Measurements from ENCODE around the gene SGPP1.

DNA sequence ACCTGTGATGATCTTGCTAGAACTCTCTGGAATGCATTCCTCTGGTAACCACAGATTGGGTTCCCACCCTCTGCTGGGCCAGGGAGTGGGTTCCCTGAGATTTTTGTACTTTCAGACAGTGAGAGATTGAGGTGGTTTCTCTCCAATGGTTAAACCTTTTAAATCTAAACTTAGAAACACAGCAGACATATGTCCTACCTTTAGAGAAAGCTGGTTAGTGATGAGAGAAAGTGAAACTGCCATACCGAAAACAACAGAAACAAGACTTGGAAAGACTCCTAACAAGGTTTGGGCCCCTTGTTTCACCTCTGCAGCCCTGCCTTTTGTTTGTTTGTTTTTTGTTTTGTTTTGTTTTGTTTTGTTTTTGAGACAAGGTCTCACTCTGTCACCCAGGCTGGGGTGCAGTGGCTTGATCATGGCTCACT is 9.7 kb upstream of the SGPP1 start:
- TF ChIP-seq POLR2A (IDR thresholded peaks at IDR 0.05) = no peak
- TF ChIP-seq, protein P1, sequence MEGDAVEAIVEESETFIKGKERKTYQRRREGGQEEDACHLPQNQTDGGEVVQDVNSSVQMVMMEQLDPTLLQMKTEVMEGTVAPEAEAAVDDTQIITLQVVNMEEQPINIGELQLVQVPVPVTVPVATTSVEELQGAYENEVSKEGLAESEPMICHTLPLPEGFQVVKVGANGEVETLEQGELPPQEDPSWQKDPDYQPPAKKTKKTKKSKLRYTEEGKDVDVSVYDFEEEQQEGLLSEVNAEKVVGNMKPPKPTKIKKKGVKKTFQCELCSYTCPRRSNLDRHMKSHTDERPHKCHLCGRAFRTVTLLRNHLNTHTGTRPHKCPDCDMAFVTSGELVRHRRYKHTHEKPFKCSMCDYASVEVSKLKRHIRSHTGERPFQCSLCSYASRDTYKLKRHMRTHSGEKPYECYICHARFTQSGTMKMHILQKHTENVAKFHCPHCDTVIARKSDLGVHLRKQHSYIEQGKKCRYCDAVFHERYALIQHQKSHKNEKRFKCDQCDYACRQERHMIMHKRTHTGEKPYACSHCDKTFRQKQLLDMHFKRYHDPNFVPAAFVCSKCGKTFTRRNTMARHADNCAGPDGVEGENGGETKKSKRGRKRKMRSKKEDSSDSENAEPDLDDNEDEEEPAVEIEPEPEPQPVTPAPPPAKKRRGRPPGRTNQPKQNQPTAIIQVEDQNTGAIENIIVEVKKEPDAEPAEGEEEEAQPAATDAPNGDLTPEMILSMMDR (IDR thresholded peaks at IDR 0.05) = no peak
